Measurements from ENCODE around the gene MTHFD1L. TPM values are rescaled to one million over a fixed set of nuclear protein-coding genes. Genes with fewer than 3 reads are reported as not detected.
A peak's percentile ranks its signal among the peaks of the same experiment; 100 is the strongest.

Gene MTHFD1L
- total RNA-seq, 4 donors from 2014 or later = 0.35 to 1.6 (median 0.59) TPM; not detected in 1

DNA sequence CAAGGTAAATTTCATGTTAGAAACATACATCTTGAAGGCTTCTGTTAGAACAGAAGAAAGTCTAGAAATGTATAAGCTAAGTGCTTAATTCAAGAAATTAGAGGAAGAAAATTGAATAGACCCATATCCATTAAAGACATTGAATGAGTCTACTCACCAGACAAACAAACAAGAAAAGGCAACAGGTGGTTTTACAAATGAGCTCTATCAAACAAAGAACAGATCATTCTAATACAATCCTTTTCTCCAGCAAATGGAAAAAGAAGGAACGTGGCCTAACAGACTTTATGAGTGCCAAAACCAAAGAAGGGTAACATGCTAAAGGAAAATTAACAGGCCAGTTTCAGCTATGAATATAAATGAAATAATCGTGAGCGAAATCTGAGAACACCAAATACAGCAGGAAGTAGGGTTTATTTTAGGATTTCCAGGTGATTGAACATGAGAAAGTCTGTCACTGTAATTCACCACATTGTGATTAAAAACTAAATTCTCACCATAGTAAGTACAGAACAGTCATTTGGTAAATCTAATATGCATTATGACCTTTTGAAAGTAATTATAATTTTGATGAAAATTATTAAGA lies 22.6 kb downstream of the MTHFD1L start:
- Histone ChIP-seq H3K4me3 (no peak overlapping the region), H3K9me3 (no peaks in the 10 kb centered on the region), H3K27me3 (no peaks in the 10 kb centered on the region), H3K36me3 (no peaks in the 10 kb centered on the region), H3K4me1 (peaks cover 7 to 12% of the 10 kb centered on the region in 2 donors), H3K27ac (no peak overlapping the region)
- TF ChIP-seq, protein P1, sequence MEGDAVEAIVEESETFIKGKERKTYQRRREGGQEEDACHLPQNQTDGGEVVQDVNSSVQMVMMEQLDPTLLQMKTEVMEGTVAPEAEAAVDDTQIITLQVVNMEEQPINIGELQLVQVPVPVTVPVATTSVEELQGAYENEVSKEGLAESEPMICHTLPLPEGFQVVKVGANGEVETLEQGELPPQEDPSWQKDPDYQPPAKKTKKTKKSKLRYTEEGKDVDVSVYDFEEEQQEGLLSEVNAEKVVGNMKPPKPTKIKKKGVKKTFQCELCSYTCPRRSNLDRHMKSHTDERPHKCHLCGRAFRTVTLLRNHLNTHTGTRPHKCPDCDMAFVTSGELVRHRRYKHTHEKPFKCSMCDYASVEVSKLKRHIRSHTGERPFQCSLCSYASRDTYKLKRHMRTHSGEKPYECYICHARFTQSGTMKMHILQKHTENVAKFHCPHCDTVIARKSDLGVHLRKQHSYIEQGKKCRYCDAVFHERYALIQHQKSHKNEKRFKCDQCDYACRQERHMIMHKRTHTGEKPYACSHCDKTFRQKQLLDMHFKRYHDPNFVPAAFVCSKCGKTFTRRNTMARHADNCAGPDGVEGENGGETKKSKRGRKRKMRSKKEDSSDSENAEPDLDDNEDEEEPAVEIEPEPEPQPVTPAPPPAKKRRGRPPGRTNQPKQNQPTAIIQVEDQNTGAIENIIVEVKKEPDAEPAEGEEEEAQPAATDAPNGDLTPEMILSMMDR (IDR thresholded peaks at IDR 0.05 in 4 of 5, conservative IDR thresholded peaks at IDR 0.05 in 1 of 5) = no peak
- TF ChIP-seq POLR2A (IDR thresholded peaks at IDR 0.05) = no peak
- in situ Hi-C loops (cut with MboI; ENCODE audit: low sequenced_read_pairs in 4 of 4) (loop anchor here in 2 of 4 donors (25.0 kb wide), 1 partner anchor 599 kb away; the partner anchor contains the start of gene CCDC170 (in 2 of the 2)), intact Hi-C loops (cut with DNase I; ENCODE audit: low total_unique reads) (no loop called here)
- DNase-seq = no peak
- no peak for ATAC-seq

DNA sequence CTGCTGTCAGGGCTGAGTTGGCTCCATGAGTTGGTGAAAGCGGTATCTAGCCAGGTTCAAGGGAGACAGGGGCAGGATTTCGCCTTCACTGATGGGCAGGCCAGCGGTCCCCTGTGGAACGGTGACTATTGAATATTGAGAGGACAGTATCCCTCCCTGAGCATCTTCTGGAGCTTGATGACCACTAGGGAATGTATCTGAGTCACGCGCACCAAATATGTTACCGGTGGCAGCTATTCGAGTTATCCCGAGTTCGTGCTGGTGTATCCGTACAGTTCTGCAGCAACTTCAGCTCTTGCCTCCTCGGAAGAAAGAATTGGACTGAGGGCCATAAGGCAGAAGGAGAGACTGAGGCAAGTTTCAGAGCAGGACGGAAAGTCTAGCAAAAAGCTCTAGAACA lies 24.8 kb downstream of the MTHFD1L start:
- in situ Hi-C loops (cut with MboI; ENCODE audit: low sequenced_read_pairs in 4 of 4) (loop anchor here in 3 of 4 donors (5.0 to 25.0 kb wide), 5 partner anchors 122 to 597 kb away; partner anchors contain the start of gene CCDC170 (in 2 of the 3)), intact Hi-C loops (cut with DNase I; ENCODE audit: low total_unique reads) (loop anchor here (10.0 kb wide), 1 partner anchor 584 kb away; no protein-coding TSS in a partner anchor)
- TF ChIP-seq, protein P1 (IDR thresholded peaks at IDR 0.05 in 4 of 5, conservative IDR thresholded peaks at IDR 0.05 in 1 of 5) = no peak
- no peak for TF ChIP-seq POLR2A (IDR thresholded peaks at IDR 0.05)
- Histone ChIP-seq H3K4me3 (no peak overlapping the region), H3K9me3 (no peaks in the 10 kb centered on the region), H3K27me3 (no peaks in the 10 kb centered on the region), H3K4me1 (peaks cover 7 to 12% of the 10 kb centered on the region in 2 donors), H3K27ac (no peak overlapping the region), H3K36me3 (no peaks in the 10 kb centered on the region)
- ATAC-seq = no peak
- DNase-seq = no peak

DNA sequence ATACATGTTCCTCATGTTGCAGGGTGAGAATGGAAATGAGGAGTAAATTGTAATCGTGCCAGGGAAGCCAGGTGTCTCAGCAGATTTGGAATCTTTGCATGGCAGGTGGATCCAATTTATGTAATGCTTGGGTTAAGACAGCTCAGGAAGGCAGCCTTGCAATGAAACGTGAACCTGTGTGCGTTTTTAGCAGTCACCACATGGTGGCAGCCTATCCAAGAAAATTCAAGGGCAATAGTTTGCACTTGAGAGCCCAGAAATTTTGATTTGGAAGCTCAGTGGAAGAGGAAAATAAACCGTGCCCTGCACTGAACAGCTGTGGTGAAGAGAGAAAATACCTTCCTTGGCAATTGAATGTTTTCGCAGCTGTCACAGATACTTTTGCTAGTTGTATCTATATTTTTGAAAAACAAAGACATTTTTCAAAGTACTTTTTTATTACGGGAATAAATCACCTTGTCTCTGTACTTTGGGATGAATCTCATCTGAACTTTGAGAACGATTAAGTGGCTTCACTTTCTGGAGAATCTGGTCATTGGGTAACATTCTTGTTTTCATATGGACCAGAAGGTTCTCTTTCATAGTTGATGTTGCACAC lies 26.5 kb downstream of the MTHFD1L start:
- Histone ChIP-seq H3K27ac (no peak overlapping the region), H3K9me3 (no peaks in the 10 kb centered on the region), H3K4me3 (no peak overlapping the region), H3K27me3 (peaks cover 0 to 4% (median 2%) of the 10 kb centered on the region in 3 donors), H3K36me3 (no peaks in the 10 kb centered on the region), H3K4me1 (peaks cover 7 to 12% of the 10 kb centered on the region in 2 donors)
- DNase-seq = peak; percentile 27 to 52
- intact Hi-C loops (cut with DNase I; ENCODE audit: low total_unique reads) (loop anchor here (1.0 to 10.0 kb wide), 4 partner anchors 123 to 583 kb away; no protein-coding TSS in a partner anchor), in situ Hi-C loops (cut with MboI; ENCODE audit: low sequenced_read_pairs in 4 of 4) (loop anchor here in 3 of 4 donors (5.0 to 25.0 kb wide), 5 partner anchors 120 to 595 kb away; partner anchors contain the start of gene CCDC170 (in 2 of the 3))
- ATAC-seq = peak; percentile 84 to 89
- TF ChIP-seq POLR2A (IDR thresholded peaks at IDR 0.05) = no peak
- TF ChIP-seq, protein P1 (IDR thresholded peaks at IDR 0.05 in 4 of 5, conservative IDR thresholded peaks at IDR 0.05 in 1 of 5) = peak; percentile 65 to 86 (median 71)

DNA sequence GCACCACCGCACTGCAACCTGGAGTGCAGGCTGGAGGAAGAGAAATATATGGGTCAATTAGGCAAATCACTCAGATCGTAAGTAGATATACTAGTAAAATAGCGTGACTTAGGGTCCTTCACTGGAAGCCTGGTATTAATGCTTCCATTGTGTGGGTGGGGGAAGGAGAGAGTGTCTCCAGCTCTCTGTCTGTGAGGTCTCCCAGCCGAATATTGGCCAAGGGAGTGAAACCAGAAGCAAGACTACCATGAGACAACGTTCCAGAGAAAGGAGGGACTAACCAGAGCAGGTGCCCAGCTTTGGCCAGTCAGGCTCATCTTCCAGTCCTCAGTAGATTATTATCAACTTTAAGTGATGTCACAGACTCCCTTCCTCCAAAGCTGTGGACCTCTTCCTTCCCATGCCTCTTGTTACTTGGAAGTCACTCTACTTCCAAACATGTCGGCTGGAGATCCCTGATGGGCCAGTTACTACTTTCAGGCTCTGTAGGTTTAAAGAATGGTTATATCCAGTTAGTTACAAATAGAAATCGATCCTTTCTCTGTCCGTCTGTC lies 28.8 kb downstream of the MTHFD1L start:
- Histone ChIP-seq H3K9me3 (no peaks in the 10 kb centered on the region), H3K27ac (no peak overlapping the region), H3K27me3 (peaks cover 0 to 4% (median 2%) of the 10 kb centered on the region in 3 donors), H3K4me1 (peaks cover 7 to 12% of the 10 kb centered on the region in 2 donors), H3K36me3 (no peaks in the 10 kb centered on the region), H3K4me3 (no peak overlapping the region)
- ATAC-seq (no peak), DNase-seq (no peak)
- in situ Hi-C loops (cut with MboI; ENCODE audit: low sequenced_read_pairs in 4 of 4) = loop anchor here in 3 of 4 donors (5.0 to 25.0 kb wide), 5 partner anchors 118 to 593 kb away; partner anchors contain the start of gene CCDC170 (in 2 of the 3)
- TF ChIP-seq, protein P1 (IDR thresholded peaks at IDR 0.05 in 4 of 5, conservative IDR thresholded peaks at IDR 0.05 in 1 of 5) = no peak
- TF ChIP-seq POLR2A (IDR thresholded peaks at IDR 0.05) = no peak
- intact Hi-C loops (cut with DNase I; ENCODE audit: low total_unique reads) = loop anchor here (10.0 kb wide), 1 partner anchor 581 kb away; no protein-coding TSS in a partner anchor
